Measurements from ENCODE around the gene ZFYVE28. TPM values are rescaled to one million over a fixed set of nuclear protein-coding genes. Genes with fewer than 3 reads are reported as not detected.

The ZFYVE28 gene
- total RNA-seq, 3 donors from 2014 or later = 12.3 to 14.1 (median 13.9) TPM

DNA sequence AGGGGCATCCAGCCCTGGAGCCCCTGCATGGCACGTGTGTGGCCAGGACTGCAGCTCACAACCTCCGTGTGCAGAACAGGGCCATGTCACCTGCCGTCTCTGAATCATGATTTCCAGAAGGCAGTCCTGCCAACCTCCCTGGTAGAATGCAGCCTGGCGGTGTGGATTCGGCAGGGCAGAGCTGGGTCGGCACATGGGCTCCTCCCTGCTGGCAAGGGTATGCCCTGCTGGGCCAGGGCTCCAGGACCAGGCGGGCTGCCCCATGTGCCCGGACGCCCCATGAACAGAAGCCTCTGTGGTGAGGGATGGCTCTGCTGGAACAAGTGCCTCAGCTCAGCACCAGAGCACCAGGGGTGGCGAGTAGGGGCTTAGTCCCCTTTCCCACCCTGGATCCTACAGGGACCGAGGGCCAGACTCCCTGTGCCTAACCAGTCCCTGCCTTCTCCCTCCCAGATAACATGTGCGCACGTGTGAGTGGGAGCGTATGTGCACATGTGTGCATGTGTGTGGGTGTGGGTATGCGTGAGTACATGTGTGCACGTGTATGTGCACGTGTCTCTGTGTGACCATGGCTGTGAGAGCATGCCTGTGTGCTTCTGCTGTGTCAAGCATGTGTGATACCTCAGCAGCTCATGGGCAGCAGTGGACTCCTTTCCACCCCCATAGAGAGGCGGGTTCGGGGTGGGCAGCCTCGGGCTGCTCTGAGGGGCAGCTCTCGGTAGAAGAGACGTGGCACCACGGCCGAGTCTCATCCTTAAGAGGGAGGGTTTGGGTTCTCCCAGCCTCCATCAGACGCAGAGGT, 146.2 kb downstream of the ZFYVE28 start:
- intact Hi-C loops (cut with DNase I; ENCODE audit: low total_unique reads) = no loop called here
- TF ChIP-seq POLR2A (IDR thresholded peaks at IDR 0.05) (no peak), POLR2AphosphoS5 (IDR thresholded peaks at IDR 0.05) (no peak)
- TF ChIP-seq, protein P1, sequence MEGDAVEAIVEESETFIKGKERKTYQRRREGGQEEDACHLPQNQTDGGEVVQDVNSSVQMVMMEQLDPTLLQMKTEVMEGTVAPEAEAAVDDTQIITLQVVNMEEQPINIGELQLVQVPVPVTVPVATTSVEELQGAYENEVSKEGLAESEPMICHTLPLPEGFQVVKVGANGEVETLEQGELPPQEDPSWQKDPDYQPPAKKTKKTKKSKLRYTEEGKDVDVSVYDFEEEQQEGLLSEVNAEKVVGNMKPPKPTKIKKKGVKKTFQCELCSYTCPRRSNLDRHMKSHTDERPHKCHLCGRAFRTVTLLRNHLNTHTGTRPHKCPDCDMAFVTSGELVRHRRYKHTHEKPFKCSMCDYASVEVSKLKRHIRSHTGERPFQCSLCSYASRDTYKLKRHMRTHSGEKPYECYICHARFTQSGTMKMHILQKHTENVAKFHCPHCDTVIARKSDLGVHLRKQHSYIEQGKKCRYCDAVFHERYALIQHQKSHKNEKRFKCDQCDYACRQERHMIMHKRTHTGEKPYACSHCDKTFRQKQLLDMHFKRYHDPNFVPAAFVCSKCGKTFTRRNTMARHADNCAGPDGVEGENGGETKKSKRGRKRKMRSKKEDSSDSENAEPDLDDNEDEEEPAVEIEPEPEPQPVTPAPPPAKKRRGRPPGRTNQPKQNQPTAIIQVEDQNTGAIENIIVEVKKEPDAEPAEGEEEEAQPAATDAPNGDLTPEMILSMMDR (IDR thresholded peaks at IDR 0.05) = no peak
- H3K4me3 ChIP-seq = no peak overlapping the region
- DNase-seq (ENCODE audit: low spot score in 2 of 2) = no peak
- H3K27ac ChIP-seq = no peak overlapping the region
- H3K27me3 ChIP-seq = no peaks in the 10 kb centered on the region
- no peaks in the 10 kb centered on the region for H3K4me1 ChIP-seq
- no peaks in the 10 kb centered on the region for H3K9me3 ChIP-seq
- no peaks in the 10 kb centered on the region for H3K36me3 ChIP-seq

DNA sequence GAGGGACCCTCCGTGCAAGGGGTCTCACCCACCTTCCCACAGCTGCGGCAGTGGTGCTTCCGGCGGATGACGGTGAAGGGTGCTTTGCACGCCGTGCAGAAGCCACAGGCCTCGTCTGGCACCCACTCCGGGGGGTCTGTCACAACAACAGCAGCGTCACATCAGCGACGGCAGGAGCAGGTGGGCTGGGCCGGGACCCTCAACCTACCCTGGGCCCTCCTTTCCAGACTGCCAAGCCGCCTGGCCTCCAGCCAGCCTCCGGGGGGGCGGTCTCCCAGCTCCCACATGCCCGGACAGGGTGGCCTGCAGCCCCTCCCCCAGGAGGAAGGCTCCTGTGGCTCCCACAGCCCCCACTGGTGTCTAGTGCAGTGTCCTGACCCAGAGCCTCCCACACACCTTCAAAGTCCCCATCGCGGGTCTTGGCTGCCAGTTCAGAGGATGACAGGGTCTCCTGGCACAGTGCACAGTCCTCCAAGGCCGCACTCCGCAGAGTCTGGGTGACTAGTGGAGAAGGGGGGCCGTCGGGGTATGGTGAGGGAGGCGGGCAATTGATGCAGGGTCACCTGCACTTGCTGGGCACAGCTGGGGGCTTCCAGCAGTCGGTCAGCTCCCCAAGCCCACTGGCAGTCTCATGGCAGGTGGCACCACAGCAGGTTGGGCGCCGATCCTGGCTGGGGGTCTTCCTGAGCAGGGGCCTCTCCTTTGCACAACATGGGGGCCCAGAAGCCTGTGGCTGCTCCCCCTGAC, 147.0 kb downstream of the ZFYVE28 start:
- DNase-seq (ENCODE audit: low spot score in 2 of 2) = no peak
- no peak for TF ChIP-seq POLR2AphosphoS5 (IDR thresholded peaks at IDR 0.05)
- TF ChIP-seq POLR2A (IDR thresholded peaks at IDR 0.05) = no peak
- TF ChIP-seq, protein P1 (IDR thresholded peaks at IDR 0.05) = no peak
- no peaks in the 10 kb centered on the region for H3K9me3 ChIP-seq
- intact Hi-C loops (cut with DNase I; ENCODE audit: low total_unique reads) = no loop called here
- H3K4me3 ChIP-seq = no peak overlapping the region
- no peaks in the 10 kb centered on the region for H3K36me3 ChIP-seq
- peaks cover 0 to 1% of the 10 kb centered on the region in 2 donors for H3K4me1 ChIP-seq
- H3K27ac ChIP-seq = no peak overlapping the region
- no peaks in the 10 kb centered on the region for H3K27me3 ChIP-seq

DNA sequence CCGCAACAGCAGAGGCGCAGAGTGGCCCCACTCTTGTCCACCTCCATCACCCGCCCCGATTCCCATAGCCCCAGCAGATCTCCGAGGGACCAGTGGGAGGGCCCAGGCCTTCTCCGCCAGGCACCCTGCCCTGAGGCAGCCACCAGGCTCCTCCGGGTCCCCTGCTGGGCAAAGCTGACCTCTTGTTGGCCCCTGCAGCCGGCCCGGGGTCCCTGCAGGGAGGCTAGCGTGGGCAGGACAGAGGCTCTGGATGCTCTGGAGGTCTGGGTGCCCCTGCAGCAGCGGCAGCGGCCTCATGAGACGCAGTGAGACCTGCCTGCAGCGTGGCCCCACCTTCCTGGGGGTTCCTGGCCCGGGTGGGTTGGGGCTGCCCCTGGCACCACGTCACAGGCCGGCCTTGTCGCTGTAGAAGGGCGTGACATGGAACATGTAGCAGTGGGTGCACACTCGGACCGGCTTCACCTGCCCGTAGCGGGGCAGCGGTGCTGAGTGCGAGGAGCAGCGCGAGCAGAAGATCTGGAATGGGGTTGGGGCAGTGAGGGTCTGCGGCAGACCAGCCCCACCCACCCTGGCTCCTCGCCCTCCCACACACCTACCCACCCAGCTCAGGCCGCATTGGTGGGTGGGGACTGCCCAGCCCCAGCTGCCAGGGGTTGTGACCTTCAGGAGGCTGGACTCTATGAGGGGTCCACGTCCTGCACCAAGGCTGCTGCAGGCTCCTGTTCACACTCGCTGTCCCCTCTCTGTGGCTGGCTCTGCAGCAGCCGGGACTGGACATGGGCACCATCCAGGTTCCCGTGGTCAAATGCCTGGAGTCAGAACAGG, 147.9 kb downstream of the ZFYVE28 start:
- Histone ChIP-seq H3K9me3 (no peaks in the 10 kb centered on the region), H3K27ac (no peak overlapping the region), H3K4me3 (no peak overlapping the region), H3K4me1 (peaks cover 0 to 9% of the 10 kb centered on the region in 2 donors), H3K27me3 (no peaks in the 10 kb centered on the region), H3K36me3 (no peaks in the 10 kb centered on the region)
- no peak for DNase-seq (ENCODE audit: low spot score in 2 of 2)
- intact Hi-C loops (cut with DNase I; ENCODE audit: low total_unique reads) = no loop called here
- TF ChIP-seq POLR2A (IDR thresholded peaks at IDR 0.05) (no peak), POLR2AphosphoS5 (IDR thresholded peaks at IDR 0.05) (no peak)
- TF ChIP-seq, protein P1 (IDR thresholded peaks at IDR 0.05) = no peak

DNA sequence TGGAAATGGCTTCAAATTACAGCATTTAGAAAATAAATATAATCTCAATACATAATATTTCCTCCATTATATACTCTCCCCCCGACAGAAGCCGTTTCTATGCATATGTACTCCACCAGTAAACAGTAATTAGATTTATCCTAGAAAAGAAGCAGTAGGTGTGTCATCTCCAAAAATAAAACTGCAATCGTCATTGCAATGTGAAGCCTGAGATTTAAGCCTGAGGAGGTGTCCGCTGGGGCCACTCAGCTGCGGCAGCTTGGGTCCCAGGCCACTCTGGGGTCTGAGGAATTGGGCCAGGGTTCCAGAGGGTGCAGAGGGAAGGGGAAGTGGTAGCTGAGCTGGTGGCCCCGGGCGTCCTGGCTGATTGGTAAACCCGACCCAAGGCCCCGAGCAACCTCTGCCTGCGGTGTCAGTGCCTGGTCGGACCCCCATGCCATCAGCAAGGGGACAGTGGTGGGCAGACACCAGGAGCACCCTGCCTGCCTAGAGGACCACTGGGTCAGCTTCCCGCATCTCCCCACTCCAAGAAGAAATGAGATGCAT, 148.8 kb downstream of the ZFYVE28 start:
- Histone ChIP-seq H3K27me3 (no peaks in the 10 kb centered on the region), H3K4me3 (no peak overlapping the region), H3K36me3 (no peaks in the 10 kb centered on the region), H3K27ac (no peak overlapping the region), H3K9me3 (no peaks in the 10 kb centered on the region), H3K4me1 (peaks cover 0 to 9% of the 10 kb centered on the region in 2 donors)
- no peak for DNase-seq (ENCODE audit: low spot score in 2 of 2)
- TF ChIP-seq POLR2AphosphoS5 (IDR thresholded peaks at IDR 0.05) (no peak), POLR2A (IDR thresholded peaks at IDR 0.05) (no peak)
- TF ChIP-seq, protein P1 (IDR thresholded peaks at IDR 0.05) = no peak
- intact Hi-C loops (cut with DNase I; ENCODE audit: low total_unique reads) = no loop called here
